Activated CD4-positive, alpha-beta T cell treated with anti-CD3 and anti-CD28 coated beads, Interleukin-2, Interleukin-4, amounts not matched to agents 100 ng/mL and 50 ng/mL, durations not matched to agents 16 hours and 8 hours (primary cell): ENCODE results near the gene CPLX1.

Source experiments
- DNase-seq: peaks from one replicate; pipeline ENCODE4 v3.0.0-alpha.2; 2020; ENCODE audit warnings: low spot score

CPLX1 gene

DNA sequence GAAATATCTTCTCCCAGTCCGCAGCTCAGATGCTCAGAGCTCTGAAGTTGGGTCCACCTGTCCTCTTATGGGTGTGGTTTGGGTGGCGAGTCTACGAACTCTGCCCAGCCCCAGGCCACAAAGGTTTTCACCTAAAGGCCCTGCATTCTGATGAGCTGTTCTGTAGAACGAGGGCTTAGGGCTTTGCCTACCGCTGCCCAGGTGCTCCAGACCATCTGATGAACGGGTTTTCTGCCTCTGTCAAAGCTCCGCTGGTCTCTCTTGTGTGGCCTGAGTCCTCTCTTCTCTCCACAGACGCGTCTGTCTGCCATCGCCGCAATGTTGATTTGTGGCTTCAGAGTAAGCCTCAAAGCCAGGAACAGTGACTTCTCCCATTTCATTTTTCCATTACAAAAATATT lies 28.4 kb upstream of the CPLX1 start:
- no peak for DNase-seq

DNA sequence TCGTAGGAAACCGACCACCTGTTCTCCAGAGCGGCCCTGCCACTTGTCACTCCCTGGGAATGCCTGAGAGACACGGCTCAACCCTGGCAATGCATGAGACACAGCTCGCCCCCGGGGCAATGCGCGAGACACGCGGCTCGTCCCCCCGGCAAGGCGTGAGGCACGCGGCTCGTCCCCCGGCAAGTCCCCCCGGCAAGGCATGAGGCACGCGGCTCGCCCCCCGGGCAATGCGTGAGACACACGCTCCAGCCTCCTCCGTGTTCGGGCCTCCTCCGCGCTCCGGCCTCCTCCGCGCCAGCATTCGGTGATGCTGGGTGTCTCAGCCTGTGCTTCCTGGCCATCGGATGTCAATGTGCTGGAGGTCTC lies 27.5 kb upstream of the CPLX1 start:
- no peak for DNase-seq

DNA sequence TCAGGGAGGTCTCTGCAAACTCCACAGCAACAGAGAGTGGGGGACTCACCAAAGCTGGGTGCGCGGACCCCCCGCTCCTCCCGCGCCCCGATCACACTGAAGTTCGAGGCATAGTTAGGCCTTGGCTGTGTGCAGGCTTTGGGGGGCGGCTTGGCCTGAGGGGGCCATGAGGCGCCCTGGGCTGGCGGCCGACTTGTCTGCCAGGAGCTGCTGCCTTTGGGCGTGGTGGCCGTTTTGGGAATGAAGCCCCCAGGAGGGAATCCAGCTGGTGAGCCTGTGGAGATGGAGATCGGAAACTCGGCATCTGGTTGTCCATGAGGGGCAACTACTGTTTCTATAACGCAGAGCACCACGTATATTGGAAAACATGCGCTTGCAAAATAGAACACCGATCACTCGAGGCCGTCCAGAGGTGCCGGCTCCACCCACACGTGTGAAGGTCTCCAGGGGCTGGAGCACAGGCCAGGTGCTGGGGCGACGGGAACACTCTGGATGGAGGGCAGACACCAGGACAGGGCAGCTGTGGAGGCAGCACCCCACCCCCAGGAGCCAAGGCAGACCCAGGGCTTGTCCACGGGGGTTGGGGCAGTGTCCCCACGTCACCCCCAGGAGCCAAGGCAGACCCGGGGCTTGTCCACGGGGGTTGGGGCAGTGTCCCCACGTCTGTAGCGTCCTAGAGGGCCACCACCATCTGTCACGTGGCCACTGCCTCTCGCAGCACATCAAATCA lies 25.9 kb upstream of the CPLX1 start:
- no peak for DNase-seq

DNA sequence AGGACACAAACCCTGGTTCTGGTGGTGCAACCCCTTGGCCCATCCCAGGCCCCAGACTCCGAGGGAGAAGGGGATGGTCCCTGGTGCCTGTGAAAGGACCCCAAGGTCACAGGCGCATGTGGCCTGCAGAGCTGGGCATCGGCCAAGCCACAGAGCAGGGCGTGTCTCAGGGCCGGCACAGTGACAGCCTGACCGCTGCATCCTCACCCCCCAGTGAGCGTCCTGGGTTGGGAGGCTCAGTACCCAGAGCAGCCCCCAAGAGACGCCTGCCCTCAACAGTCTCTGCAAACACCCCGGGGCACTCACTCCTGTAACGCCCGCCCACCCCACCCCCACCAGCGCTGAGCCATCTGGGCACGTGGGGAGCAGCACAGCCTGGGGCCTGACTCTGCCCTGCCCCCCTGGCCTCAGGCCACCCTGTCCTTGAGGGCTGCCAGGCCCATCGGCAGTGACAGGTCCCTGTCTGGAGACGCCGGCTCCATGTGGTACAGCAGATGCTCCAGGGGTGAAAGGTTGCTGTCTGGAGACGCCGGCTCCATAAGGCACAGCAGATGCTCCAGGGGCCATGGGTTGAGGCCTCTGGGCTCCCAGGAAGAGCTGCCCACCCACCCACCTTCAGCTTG lies 24.5 kb upstream of the CPLX1 start:
- DNase-seq: no peak

DNA sequence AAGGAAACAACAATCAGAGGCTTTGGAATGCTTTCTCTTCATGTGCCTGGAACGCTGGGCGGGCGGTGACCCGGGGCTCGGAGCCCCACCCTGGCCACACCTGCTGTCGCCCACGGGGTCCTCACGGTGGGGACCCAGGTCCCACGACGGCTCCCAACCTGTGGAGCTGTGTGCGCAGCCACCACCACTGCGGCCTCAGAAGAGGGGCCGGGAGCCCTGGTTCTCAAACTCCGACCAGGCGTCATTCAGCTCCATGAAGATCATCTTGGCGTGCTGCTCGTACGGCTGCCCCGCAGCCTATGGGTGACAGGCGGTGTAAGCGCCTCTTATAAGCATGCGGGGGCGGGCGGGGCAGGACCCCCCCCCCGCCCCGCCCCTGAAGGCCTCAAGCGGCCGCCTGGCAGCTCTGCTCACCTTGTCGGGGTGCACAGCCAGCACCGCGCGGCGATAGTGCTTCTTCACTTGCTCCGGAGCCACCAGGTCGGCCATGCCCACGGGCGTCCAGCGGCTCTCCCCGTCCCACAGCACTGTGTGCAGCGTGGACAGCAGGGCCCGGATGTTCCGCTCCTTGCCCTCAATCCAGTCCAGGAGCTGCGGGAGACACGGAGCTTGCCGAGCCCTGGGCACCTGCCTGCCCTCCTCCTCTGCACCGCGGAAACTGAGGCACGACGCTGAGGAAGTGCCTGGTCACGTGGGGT lies 23.7 kb upstream of the CPLX1 start:
- DNase-seq: no peak

DNA sequence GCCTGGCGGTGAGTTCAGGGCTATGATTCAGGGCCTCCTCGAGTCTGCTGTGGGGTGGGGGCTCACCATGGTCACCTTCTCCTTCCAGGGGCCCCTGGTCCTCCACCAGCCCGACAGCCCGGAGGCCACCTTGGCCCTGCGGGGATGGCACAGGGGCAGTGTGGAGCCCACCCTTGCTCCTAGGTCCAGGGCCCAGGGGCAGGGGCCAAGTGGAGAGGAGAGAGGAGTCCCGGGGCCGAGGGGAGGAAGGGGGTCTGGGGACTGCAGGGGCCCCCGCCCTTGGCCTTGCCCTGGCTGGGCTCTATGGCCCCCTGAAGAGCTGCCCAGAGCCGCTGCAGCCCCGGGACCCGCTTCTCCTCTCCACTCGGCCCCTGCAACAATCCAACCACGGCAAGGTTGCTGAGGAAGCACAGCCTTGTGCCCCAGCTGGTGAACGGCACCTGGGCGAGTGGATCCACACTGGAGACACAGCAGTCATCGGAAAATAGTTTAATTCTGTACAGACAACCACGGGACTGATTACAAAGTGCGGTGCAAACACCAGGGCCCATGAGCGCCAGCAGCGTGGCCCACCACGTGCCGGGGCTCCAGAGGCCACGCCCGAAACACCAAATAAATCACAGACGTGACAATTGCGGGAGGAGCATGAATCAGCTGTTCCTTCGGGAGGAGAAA lies 23.0 kb upstream of the CPLX1 start:
- no peak for DNase-seq

DNA sequence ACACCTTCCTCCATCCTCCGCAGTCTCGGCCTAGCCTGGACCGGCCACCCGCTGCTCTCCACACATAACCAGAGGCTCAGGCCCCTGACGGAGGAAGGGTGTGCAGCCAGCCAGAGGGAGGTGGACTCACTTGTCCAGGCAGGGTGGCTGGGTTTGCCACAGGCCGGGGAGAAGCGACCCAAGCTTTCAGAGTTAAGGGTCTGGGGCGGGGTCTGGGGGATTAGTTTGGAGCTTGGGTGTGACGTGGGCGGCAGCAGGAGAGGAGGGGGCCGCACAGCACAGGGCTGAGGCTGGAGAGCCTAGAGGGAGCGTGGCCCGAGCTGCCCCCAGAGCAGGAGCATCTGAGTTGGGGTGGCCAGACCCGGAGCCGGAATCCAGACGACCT lies 22.4 kb upstream of the CPLX1 start:
- no peak for DNase-seq

DNA sequence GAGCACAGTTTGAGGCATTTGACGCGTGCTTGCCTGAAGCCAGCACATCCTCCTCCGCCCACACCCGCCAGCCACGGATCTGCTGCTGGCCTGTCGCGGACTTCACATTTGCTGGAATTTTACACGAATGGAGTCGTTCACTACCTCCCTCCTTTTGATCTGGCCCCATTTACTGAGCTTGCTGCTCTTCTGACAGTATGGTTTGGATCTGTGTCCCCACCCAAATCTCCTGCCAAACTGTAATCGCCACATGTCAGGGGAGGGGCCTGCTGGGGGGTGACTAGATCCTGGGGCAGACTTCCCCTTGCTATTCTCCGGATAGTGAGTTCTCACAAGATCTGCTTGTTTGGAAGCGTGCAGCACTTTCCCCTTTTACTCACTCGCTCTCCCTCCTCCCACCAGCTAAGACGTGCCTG lies 19.9 kb upstream of the CPLX1 start:
- no peak for DNase-seq

DNA sequence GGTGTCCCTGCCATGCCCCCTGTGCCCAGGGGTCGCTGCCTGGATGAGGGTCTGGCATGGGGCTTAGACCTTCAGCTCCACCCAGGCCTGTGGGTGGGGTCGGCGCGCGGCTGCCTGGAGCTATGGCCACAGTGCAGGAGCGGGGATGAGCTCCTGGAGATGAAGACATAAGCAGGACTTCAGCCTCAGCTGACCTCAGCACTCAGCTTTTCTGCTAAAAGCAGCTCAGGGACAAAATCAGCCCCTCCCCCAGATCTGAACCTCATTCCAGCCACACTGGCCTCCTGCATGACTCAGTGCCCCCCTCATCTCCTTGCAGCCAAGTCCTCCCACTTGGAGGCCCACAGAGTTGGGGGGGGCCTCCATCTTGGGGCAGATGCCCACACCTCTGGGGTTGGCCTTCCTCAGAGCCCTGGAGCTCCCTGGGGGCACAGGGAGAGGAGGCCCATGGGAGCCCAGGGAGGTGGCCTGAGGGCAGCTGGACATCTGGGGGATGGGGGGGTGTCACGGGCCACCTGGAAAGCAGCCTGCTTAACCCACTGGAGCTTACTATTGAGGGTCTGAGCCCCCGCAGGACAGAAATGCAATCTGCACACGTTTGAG lies 19.4 kb upstream of the CPLX1 start:
- no peak for DNase-seq

DNA sequence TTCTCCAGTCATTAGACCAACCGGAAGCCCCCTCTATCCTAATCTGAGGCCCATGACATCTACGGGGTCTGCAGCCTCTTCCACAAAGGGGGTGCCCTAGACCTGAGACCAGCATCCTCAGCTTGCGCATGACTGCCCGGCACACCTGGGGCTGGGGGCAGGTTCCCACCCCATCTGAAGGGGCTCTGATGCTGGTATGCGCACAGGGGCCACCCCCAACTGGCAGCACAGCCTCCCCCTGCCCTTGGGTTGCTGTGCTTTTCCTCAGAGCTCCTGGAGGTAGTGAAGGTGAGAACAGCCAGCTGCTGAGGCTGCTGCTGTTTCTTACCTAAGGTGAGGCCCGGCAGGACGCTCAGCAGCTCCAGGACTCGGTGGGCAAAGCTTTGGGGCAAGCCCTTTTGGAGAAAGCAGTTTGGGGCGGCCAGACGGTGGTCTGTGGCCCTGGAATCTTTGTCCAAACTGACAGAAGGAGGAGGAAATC lies 18.9 kb upstream of the CPLX1 start:
- no peak for DNase-seq

DNA sequence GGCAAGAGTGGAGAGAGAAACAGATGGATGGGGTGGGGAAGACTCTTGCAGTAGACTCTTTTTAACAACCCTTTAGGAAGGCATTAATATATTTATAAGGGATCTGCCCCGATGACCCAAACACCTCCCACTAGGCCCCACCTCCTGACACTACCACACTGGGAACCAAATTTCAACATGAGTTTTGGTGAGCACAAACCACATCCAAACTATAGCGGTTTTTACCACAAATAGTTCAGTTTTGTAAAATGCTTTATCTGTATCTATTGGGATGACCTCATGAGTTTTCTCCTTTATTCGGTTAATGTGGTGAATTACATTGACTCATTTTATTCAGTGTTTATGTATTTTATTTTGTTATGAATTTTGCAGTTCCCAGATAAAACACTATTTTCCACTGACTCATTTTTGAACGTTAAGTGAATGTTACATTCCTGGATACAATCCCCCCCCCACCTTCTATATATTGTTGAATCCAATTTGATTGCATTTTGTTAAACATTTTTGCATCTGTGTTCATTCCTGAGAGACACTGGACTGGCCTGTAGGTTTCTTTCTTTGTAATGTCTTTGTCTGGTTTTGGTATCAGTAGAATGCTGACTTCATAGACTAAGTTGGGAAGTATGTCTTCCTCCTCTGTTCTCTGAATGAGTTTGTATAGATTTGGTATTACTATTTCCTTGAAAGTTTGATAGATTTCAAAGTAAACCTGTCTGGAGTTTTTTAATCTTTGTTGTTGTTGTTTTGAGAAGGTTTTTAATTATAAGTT lies 13.9 kb upstream of the CPLX1 start:
- DNase-seq: peak; percentile 40

DNA sequence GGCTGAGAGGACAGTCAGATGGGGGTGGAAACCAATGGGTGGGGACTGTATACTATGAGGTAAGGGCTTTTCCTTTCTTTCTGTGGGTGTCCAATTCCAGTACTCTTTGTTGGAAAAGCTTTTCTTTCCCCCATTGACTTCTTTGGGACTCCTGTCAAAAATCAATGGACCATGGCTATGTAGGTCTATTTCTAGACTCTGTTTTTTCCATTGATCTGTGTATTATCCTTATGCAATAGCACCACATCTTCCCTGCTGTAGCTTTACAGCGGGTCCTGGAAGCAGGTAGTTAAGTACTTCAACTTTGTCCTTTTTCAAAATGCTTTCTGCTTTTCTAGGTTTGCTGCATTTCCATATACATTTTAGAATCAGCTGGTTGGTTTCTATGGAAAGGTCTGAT lies 11.8 kb upstream of the CPLX1 start:
- no peak for DNase-seq

DNA sequence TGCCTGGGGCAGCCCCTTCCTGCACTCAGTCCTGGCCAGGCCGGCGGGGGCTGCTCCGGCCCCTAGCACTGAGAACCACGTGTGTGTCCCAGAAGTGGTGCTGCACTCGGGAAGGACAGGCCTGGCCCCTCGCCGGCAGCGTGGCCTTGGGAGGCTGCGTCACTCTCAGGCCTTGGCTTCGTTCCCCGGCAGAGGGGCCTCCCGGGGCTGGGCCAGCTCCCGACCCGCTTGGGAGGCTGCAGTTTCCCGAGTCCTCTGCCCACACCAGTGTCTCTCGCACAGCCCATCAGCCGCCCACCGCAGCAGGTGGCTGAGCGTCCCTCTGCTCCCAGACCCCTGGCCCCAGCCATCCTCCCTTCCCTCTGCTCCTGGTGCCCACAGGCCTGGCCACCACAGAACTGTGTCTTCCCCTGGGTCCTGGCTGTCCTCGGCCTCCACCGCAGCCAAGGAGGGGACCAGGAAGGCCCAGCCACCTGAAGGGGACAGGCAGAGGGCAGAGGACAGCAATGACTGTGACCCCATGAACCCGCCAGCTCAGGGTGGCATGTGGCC lies 10.9 kb upstream of the CPLX1 start:
- DNase-seq: no peak

DNA sequence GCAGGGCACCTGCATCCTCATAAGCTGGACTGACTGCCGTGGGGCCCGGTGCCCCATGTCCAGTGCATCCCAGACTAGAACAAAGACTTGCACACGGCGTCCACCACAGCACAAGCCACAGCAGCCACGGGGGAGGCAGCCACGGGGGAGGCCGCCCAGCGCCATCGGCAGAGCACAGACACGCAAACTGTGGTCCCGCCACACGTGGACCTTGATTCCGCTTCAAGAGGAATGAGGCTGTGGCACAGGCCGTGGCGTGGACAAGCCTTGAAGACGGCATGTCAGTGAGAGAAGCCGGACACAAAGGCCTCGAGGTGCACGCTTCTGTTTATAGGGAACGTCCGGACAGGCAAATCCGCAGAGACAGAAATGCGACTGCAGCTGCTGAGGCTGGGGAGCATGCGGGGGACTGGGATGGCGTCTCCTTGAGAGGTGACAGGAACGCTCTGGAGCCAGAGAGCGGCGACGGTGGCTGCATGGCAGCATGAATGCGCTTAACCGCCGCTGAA lies 10.1 kb upstream of the CPLX1 start:
- DNase-seq: no peak

DNA sequence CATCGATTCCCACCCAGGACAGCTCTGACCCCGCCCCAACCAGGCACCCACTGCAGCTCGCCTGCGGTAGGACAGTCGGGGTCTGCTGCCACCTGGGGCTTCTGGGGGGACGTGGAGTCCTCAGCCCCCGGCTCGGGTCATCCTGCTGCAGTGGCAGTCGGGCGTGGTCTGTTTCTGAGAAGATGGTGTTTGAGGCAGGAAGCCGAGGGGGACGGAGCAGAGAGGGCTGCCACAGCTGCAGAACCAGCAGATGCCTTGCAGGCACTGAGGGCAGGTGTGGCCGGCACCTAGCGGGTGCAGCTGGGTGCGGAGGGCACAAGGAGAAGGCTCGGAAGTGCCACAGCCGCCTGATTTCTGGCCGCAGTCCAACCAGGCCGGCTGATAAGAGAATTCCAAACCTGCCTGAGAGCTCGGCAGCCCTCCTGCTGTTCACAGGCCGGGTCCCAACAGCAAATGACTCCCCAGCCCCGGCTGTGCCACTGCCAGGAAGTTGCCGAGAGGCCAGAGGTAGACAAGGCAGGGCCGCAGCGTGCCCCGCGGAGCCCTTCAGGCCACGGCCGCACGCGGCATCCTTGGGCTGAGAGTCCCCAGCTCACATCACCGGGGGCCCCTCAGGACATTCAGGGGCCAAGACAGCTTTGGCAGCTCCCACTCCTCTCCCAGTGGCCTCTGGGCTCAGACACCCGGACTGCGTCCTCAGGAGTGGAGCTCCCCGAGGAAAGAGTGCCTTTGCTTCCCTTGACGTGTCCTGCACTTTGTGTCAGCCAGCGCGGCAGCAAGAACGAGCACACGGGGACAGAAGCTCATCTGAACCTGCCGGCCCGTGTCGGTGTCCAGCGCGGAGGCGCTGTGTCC lies 9.4 kb upstream of the CPLX1 start:
- no peak for DNase-seq

DNA sequence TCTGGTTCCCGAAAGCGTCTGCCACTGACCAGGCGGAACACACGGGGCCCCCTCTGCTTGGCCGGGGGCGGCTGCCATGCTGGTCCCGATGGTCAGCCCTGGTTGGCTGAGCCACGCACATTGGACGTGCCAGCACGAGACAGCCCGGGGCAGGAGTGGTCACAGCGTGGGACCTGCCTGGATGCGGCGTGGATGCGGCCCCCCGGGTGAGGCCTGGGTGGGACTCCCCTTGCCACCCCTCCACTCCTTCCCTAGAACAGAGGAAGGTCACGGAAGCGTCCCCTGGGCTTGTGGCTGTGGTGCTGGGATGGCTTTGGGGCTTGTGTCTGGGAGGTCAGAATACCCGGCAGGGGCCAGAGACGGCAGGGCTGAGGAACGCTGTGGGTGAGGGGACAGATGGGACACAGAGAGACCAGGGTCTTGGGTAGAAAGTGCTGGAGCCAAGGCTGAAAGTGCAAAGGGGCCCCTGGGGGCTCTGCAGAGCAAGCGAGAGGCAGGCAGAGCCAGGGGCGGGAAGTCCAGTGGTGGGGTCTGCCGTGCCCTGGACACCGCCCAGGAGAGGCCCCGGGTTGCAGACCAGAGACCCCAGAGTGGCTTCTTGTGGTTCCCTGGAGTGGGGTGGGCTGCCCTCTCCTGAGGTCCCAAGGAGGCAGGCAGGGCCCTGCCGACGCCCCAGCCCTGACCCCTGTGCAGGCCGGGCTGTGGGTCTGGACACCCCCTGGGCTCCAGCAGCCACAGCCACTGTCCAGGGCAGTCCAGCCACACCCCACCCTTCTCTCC lies 8.6 kb upstream of the CPLX1 start:
- no peak for DNase-seq

DNA sequence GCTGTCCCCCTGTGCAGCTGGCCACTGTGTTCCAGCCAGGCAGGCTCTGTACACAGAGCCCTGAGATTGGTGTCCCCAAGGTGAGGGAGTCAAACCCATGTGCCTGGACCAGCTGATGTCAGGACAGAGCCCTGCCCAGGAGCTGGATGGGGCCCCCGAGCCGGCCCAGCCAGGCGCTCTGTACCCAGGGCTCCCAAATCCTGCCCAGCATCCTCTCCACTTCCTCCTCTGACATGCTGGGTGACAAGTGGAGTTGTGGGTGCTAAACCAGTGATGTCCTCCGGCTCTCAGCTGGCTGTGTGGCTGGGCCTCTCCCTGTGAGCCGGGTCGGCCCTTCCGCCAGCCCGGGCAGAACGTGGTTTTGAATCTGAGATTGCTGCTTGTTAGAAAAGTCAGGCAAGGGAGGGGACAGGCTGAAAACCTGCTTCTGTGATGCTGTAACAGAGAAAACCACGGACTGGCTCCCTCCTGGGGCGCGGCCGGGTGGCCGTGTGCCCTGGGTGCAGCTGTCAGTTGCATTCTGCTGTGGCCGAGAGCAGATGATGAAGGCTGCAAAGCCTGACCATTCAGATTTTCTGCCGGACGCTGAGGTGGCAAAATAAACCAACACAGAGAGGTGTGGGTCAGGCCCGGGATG lies 7.9 kb upstream of the CPLX1 start:
- no peak for DNase-seq

DNA sequence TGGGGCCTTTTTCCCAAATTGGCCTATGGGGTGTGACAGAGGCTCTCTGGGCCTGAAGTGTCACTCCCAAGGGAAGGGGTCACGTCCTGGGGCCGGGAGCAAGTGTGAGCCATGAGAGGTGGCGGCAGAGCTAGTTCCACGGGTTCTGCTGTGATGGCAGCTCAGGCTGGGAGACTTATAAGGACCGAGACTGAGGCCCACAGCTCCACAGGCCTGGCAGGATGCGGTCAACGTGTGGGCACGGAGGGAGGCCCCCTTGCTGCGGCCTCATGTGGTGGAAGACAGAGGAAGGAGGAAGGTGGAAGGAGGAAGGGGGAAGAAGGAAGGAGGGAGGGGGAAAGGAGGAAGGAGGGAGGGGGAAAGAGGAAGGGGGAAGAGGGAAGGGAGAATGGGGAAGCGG lies 7.2 kb upstream of the CPLX1 start:
- no peak for DNase-seq

DNA sequence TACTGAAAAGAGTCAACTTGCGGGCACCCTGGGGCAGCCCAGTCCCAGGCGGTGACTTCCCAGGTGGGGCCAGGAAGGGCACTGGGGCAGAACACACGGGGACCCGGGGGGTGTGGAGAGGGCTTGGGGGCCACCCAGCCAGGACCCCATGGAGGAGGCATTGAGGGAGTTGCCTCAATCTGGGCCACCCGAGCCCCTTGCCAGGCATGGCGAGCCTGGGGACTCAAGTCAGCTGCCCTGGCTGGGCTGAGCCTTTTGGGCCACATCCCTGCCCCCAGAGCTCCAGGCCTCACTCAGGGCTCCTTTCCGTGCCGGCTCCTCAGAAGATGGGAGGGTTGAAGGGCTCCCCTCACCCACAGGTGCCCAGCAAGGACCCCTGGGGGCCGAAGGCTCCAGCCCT lies 6.6 kb upstream of the CPLX1 start:
- DNase-seq: no peak
